ENCODE measurements around the gene NOXA1. TPM values are rescaled to one million over a fixed set of nuclear protein-coding genes. Genes with fewer than 3 reads are reported as not detected.

The NOXA1 gene
- total and polyA plus RNA-seq, 9 of the 15 experiments (the other 6 are each of a cell fraction or from before 2014, with no cell fraction given): 0.07 to 1.2 (median 0.20) TPM; not detected in 4

- TF ChIP-seq ZNF311 (CRISPR knock-in tag; IDR thresholded peaks at IDR 0.05) (no peak), HDAC2 (IDR thresholded peaks at IDR 0.05) (no peak), KLF16 (IDR thresholded peaks at IDR 0.05) (no peak), CBX8 (IDR thresholded peaks at IDR 0.05; ENCODE audit: borderline replicate concordance, extremely low read depth, low read depth, low read length, poor library complexity, severe bottlenecking) (no peak), POLR2H (tag; IDR thresholded peaks at IDR 0.05; ENCODE audit: low read depth) (no peak), SNRNP70 (optimal IDR thresholded peaks at IDR 0.05; ENCODE audit: low read depth, low read length) (no peak), ZNF23 (CRISPR knock-in tag; IDR thresholded peaks at IDR 0.05) (no peak)
Measured at GRCh38 chr9:137470785-137471184, 47.6 kb downstream of the NOXA1 start (continued).

GRCh38 chr9:137474271-137474670 is 51.1 kb downstream of the NOXA1 start:
- Histone ChIP-seq H3K36me3 (ENCODE audit: control insufficient read depth, insufficient read depth, low read length) (no peaks in the 10 kb centered on the region), H3K9ac (ENCODE audit: insufficient read depth in 1 of 2, low read depth in 2 of 2, low read length in 2 of 2) (no peak overlapping the region), H3K9me1 (ENCODE audit: control insufficient read depth, insufficient read depth, low read length) (no peaks in the 10 kb centered on the region), H3K27me3 (ENCODE audit: control insufficient read depth in 2 of 2, insufficient read depth in 2 of 2, low read length in 2 of 2) (no peaks in the 10 kb centered on the region), H3K4me3 (no peak overlapping the region), H2AFZ (ENCODE audit: low read depth, low read length) (no peak overlapping the region), H3K4me2 (ENCODE audit: insufficient read depth, low read length) (no peak overlapping the region), H3K79me2 (ENCODE audit: control insufficient read depth, insufficient read depth, low read length) (no peaks in the 10 kb centered on the region), H3K9me3 (replicated peaks; ENCODE audit: control insufficient read depth, insufficient read depth, low read depth, low read length) (peaks cover 10% of the 10 kb centered on the region), H3K4me1 (replicated peaks in 1 of 2; ENCODE audit: control insufficient read depth in 2 of 2, insufficient read depth in 2 of 2, low read length in 2 of 2) (peaks cover 0 to 20% of the 10 kb centered on the region in 2 experiments; a peak in 2 of 5 replicates), H3K27ac (ENCODE audit: extremely low read depth, low read depth, low read length) (no peak overlapping the region), H4K20me1 (replicated peaks; ENCODE audit: control insufficient read depth, insufficient read depth, low read length) (no peaks in the 10 kb centered on the region)
- ATAC-seq (no peak), FAIRE-seq (no peak), DNase-seq (ENCODE audit: extremely low read depth in 1 of 4, low spot score in 3 of 4) (no peak)
- 45% methylated on average over 18 of the region's 18 CpGs for WGBS (ENCODE audit: insufficient coverage, low coverage, missing lambda C conversion rate)
- ChIA-PET CTCF (ENCODE audit: low intra/inter-chr PET ratio) (no interaction called here), POLR2A (interaction anchor here (0.6 kb wide), 1 partner anchor 505 kb away, joined by 3 read pairs; no protein-coding TSS in a partner anchor)
- no TSS peak for BruUV-seq (replicated peaks)
- in situ Hi-C loops (cut with MboI) (no loop called here), intact Hi-C loops (cut with micrococcal nuclease) (no loop called here)
- TF ChIP-seq NFXL1 (CRISPR knock-in tag; IDR thresholded peaks at IDR 0.05) (no peak), MCM5 (IDR thresholded peaks at IDR 0.05; ENCODE audit: low read depth) (no peak), KLF1 (tag; IDR thresholded peaks at IDR 0.05) (no peak), IRF1 (CRISPR knock-in tag; IDR thresholded peaks at IDR 0.05; ENCODE audit: borderline replicate concordance) (no peak), EZH2 (IDR thresholded peaks at IDR 0.05; ENCODE audit: borderline replicate concordance, low read depth, low read length) (no peak), MAX (CRISPR knock-in tag; IDR thresholded peaks at IDR 0.05) (no peak), KDM5B (IDR thresholded peaks at IDR 0.05; ENCODE audit: insufficient replicate concordance, low read depth, low read length) (no peak), GTF2B (IDR thresholded peaks at IDR 0.05; ENCODE audit: extremely low read depth, insufficient read length) (no peak), NFIC (IDR thresholded peaks at IDR 0.05) (no peak), ZZZ3 (IDR thresholded peaks at IDR 0.05) (no peak), CSDE1 (IDR thresholded peaks at IDR 0.05) (no peak), ZBTB12 (CRISPR knock-in tag; IDR thresholded peaks at IDR 0.05) (no peak), BACH1 (tag; IDR thresholded peaks at IDR 0.05) (no peak), HDAC3 (IDR thresholded peaks at IDR 0.05; ENCODE audit: borderline replicate concordance, partially characterized antibody) (no peak)
